Measurements from ENCODE around the gene ATP1A3.

ATP1A3 gene

GRCh38 chr19:41926763-41927496 is 67.1 kb downstream of the ATP1A3 start:
- no peak for DNase-seq

GRCh38 chr19:41926028-41926762 is 67.8 kb downstream of the ATP1A3 start:
- DNase-seq: no peak

GRCh38 chr19:41925208-41926003 is 68.6 kb downstream of the ATP1A3 start:
- no peak for DNase-seq

- DNase-seq: no peak
These were observed 69.6 kb downstream of the ATP1A3 start for GRCh38 chr19:41924151-41925145.

GRCh38 chr19:41923045-41923788 is 70.8 kb downstream of the ATP1A3 start:
- no peak for DNase-seq

DNA sequence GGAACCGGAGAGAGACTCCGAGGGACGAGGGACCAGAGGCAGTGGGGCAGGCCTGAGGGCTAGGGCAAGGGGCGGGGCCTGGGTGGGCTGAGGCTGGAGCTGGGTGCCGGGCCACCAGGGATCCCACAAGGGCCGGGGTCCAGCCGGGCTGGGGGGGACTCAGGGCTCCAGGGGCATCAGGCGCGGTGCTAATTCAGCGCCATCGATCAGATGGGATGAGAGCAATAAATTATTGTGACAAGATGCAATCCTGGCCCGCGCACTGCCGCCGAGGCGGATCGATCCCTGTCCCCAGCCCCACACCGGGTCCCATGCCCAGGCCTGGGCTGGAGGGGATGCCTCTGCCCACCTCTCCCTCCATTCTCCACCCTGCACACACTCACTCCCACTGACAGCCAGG is 71.4 kb downstream of the ATP1A3 start:
- DNase-seq: no peak

GRCh38 chr19:41921577-41922576 is 72.2 kb downstream of the ATP1A3 start:
- no peak for DNase-seq

DNA sequence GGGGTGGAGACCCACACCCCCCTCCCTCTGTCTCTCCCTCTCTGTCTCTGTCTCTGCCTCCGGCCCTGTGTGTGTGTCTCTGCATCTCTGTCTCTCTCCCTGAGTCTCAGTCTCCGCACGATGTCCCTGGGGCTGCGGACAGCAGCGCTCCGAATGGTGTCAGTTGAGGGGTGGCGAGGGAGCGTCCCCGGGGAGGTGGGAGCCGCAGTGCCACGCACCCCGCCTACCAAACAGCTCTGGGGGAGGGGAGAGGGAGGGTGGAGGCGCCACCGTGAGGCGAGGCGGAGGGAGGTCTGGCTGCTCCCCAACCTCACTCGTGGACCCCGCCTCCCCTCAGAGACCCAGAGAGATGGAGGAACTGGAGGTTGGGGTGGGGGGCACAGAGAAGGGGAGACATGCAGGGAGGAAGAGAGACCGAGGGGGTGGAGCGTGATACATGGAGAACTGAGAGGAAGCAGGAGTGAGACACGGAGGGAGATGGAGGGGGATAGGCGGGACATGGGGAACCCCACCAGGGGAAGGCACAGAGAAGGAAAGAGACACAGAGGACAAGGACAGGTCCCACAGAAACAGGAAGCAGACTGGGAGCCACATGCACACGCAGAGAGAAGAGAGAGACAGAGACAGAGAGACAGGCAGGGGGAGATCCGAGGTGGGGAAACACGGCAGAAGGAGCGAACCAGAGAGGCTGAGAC is 73.0 kb downstream of the ATP1A3 start:
- DNase-seq: no peak

- no peak for DNase-seq
These were observed 73.9 kb downstream of the ATP1A3 start for GRCh38 chr19:41919948-41920712.

GRCh38 chr19:41918653-41919244 is 75.3 kb downstream of the ATP1A3 start:
- DNase-seq: no peak

DNA sequence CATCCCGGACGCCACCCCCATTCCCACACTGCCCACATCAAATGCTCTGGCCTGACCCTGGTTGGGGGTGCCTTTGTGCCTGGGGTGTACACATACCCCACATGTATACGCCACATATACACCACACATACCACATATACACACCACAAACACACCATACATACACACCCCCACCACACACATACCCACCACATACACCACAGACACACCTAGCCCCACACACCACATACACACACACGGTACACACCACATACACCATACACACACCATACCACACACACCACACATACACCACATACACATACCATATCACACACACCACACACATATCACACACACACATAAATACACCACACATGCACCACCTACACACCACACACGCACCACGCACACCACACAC is 75.9 kb downstream of the ATP1A3 start:
- DNase-seq: no peak

DNA sequence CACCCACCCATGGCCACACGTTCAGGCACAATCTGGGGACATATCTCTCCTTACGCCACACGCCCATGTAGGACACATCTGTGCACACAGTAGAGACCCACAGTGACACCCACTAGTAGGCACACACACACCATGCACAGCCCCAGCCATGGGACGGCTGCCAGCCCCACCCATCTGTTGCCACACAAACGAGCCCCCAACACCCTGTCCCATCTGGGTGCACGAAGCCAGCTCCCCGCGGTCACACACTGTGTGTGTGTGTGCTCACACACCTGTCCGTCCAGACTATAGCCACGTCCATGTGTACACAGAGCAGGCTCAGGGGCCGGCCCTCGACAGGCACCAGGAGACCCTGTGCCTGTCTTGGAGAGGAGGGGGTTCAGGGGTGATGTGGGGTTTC is 76.4 kb downstream of the ATP1A3 start:
- no peak for DNase-seq
